H1 (cell line): ENCODE results near the gene CAD. TPM values are rescaled to one million over a fixed set of nuclear protein-coding genes. Genes with fewer than 3 reads are reported as not detected.
A peak's percentile ranks its signal among the peaks of the same experiment; 100 is the strongest.

Experiments used
- CTCF ChIA-PET: fragments of 300-600 bp; sonication (Branson Sonifier 250); formaldehyde crosslinking; loops from one replicate; lab custom pipeline; 2021; ENCODE audit not compliant: partially characterized antibody; lab: Charles Lee
- POLR2A ChIA-PET: fragments of 300-600 bp; sonication (Branson Sonifier 250); formaldehyde crosslinking; loops from one replicate; lab custom pipeline; 2021; ENCODE audit warnings: inconsistent platforms; ENCODE audit not compliant: partially characterized antibody; lab: Charles Lee
- DNase-seq, 2 experiments: peaks; one replicate each; pipeline versions ENCODE4 v3.0.0 to v3.0.0-alpha.2; 2010 to 2022; ENCODE audit warnings: low spot score in 2 of 2, low read depth in 1 of 2, mixed read lengths in 1 of 2
- FAIRE-seq: peaks from 2 replicates; lab custom pipeline; 2011; peaks lifted over from hg19 to GRCh38; lab: Jason Lieb, UNC
- H2AFZ ChIP-seq: 2 replicates; pipeline ENCODE4 v1.8.1; 2012; ENCODE audit warnings: low read length, inconsistent platforms
- H2AK5ac ChIP-seq: 2 replicates; pipeline ENCODE4 v1.6.1; 2013; ENCODE audit warnings: low read depth, low read length
- H2BK120ac ChIP-seq: replicated peaks from 2 replicates; pipeline ENCODE3; 2013; ENCODE audit warnings: low read depth, low read length, inconsistent platforms
- H2BK12ac ChIP-seq: 2 replicates; pipeline ENCODE4 v1.6.1; 2013; ENCODE audit warnings: low read depth, low read length
- H2BK15ac ChIP-seq: 2 replicates; pipeline ENCODE4 v1.6.1; 2013; ENCODE audit warnings: low read length
- H2BK20ac ChIP-seq: 2 replicates; pipeline ENCODE4 v1.6.1; 2013; ENCODE audit warnings: low read length
- H2BK5ac ChIP-seq: 2 replicates; pipeline ENCODE4 v1.6.1; 2013; ENCODE audit warnings: low read depth, low read length
- H3K14ac ChIP-seq: 2 replicates; pipeline ENCODE4 v1.6.1; 2013; ENCODE audit warnings: inconsistent platforms; ENCODE audit not compliant: insufficient read length
- H3K18ac ChIP-seq: 2 replicates; pipeline ENCODE4 v1.6.1; 2013; ENCODE audit warnings: low read length; ENCODE audit errors: extremely low read depth
- H3K23ac ChIP-seq: 2 replicates; pipeline ENCODE4 v1.6.1; 2013; ENCODE audit warnings: inconsistent platforms; ENCODE audit not compliant: insufficient read length
- H3K23me2 ChIP-seq: 2 replicates; pipeline ENCODE4 v1.6.1; 2013; ENCODE audit warnings: low read depth, low read length
- H3K27ac ChIP-seq: 2 replicates; pipeline ENCODE4 v1.6.1; 2011; ENCODE audit warnings: low read depth, low read length, inconsistent platforms
- H3K27me3 ChIP-seq, 4 experiments: replicated peaks in 1 of 4; 1 replicate in 1 of 4; 2 replicates in 3 of 4; pipeline versions ENCODE4 v1.6.1 to v1.8.1; 2011 to 2013; ENCODE audit warnings: low read length in 3 of 4, mild to moderate bottlenecking in 3 of 4, inconsistent platforms in 2 of 4, mixed read lengths in 2 of 4, moderate library complexity in 1 of 4; ENCODE audit not compliant: control insufficient read depth in 3 of 4, insufficient read depth in 3 of 4; ENCODE audit errors: extremely low read depth in 1 of 4
- H3K36me3 ChIP-seq, 4 experiments: 2 replicates each; pipeline versions ENCODE4 v1.6.1 to v1.8.1; 2011 to 2013; ENCODE audit warnings: mild to moderate bottlenecking in 4 of 4, low read length in 3 of 4, moderate library complexity in 2 of 4, control low read depth in 1 of 4, inconsistent platforms in 1 of 4; ENCODE audit not compliant: insufficient read depth in 4 of 4, control insufficient read depth in 2 of 4
- H3K4ac ChIP-seq: replicated peaks from 2 replicates; pipeline ENCODE3; 2013; ENCODE audit warnings: low read length, low read depth, mixed read lengths, inconsistent platforms; ENCODE audit not compliant: insufficient read length
- H3K4me1 ChIP-seq, 4 experiments: replicated peaks in 1 of 4; 1 replicate in 1 of 4; 2 replicates in 3 of 4; pipeline versions ENCODE4 v1.6.1 to v1.8.1; 2011 to 2013; ENCODE audit warnings: low read length in 3 of 4, inconsistent platforms in 2 of 4, mixed read lengths in 1 of 4; ENCODE audit not compliant: insufficient read depth in 4 of 4, control insufficient read depth in 3 of 4
- H3K4me2 ChIP-seq, 2 experiments: 2 replicates each; pipeline versions ENCODE4 v1.6.1 to v1.8.1; 2011 to 2013; ENCODE audit warnings: low read depth in 2 of 2, low read length in 2 of 2, control low read depth in 1 of 2, inconsistent platforms in 1 of 2, mild to moderate bottlenecking in 1 of 2; ENCODE audit not compliant: insufficient read depth in 1 of 2
- H3K4me3 ChIP-seq, 4 experiments: fragments of 200-600, 300-600 bp in 1 of 4; sonication (generic), shearing (Covaris generic), sonication (Bioruptor Twin) in 1 of 4; 2 replicates each; pipeline versions ENCODE4 v1.5.1 to v1.8.1; 2011 to 2016; ENCODE audit warnings: low read length in 4 of 4, low read depth in 3 of 4, control low read depth in 2 of 4, inconsistent platforms in 2 of 4, mild to moderate bottlenecking in 2 of 4, mixed read lengths in 1 of 4, moderate library complexity in 1 of 4; ENCODE audit not compliant: insufficient read depth in 2 of 4; ENCODE audit errors: extremely low read depth in 1 of 4
- H3K56ac ChIP-seq: replicated peaks from 2 replicates; pipeline ENCODE3; 2013; ENCODE audit warnings: low read depth, mild to moderate bottlenecking, mixed read lengths, low read length, inconsistent platforms; ENCODE audit not compliant: insufficient read length
- H3K79me1 ChIP-seq: 2 replicates; pipeline ENCODE4 v1.6.1; 2013; ENCODE audit warnings: low read depth, low read length, control low read depth
- H3K79me2 ChIP-seq, 2 experiments: 2 replicates each; pipeline versions ENCODE4 v1.6.1 to v1.8.1; 2012 to 2013; ENCODE audit warnings: low read length in 2 of 2, mild to moderate bottlenecking in 2 of 2, inconsistent platforms in 1 of 2; ENCODE audit not compliant: insufficient read depth in 2 of 2, control insufficient read depth in 1 of 2
- H3K9ac ChIP-seq, 4 experiments: replicated peaks in 1 of 4; 1 replicate in 1 of 4; 2 replicates in 3 of 4; pipeline versions ENCODE4 v1.6.1 to v1.8.1; 2011 to 2013; ENCODE audit warnings: low read depth in 3 of 4, low read length in 3 of 4, control low read depth in 2 of 4, mild to moderate bottlenecking in 2 of 4, moderate library complexity in 2 of 4, inconsistent platforms in 1 of 4; ENCODE audit errors: extremely low read depth in 1 of 4
- H3K9me3 ChIP-seq, 2 experiments: 2 replicates each; pipeline versions ENCODE4 v1.6.1 to v1.8.1; 2012 to 2013; ENCODE audit warnings: mild to moderate bottlenecking in 2 of 2, moderate library complexity in 2 of 2, control low read depth in 1 of 2, inconsistent platforms in 1 of 2, low read depth in 1 of 2, low read length in 1 of 2, mixed read lengths in 1 of 2; ENCODE audit not compliant: insufficient read depth in 2 of 2
- H4K20me1 ChIP-seq, 2 experiments: replicated peaks in 1 of 2; 2 replicates each; pipeline versions ENCODE3 to v1.8.1; 2011 to 2013; ENCODE audit warnings: inconsistent platforms in 2 of 2, low read length in 2 of 2, mild to moderate bottlenecking in 1 of 2; ENCODE audit not compliant: insufficient read depth in 2 of 2, control insufficient read depth in 1 of 2
- H4K5ac ChIP-seq: 2 replicates; pipeline ENCODE4 v1.6.1; 2013; ENCODE audit warnings: low read length, low read depth, mixed read lengths, inconsistent platforms; ENCODE audit not compliant: insufficient read length
- H4K8ac ChIP-seq: 2 replicates; pipeline ENCODE4 v1.8.0; 2013; ENCODE audit warnings: mild to moderate bottlenecking, moderate library complexity, low read length, inconsistent platforms; ENCODE audit not compliant: insufficient read depth; ENCODE audit errors: extremely low read depth
- H4K91ac ChIP-seq: replicated peaks from 2 replicates; pipeline ENCODE3; 2013; ENCODE audit warnings: low read length, mixed read lengths, inconsistent platforms; ENCODE audit not compliant: insufficient read length
- CBX5 ChIP-seq: fragments of 300-800, 300-1000 bp; sonication (generic); IDR thresholded peaks from 2 replicates; pipeline ENCODE4 v1.7.1; 2016; ENCODE audit warnings: antibody characterized with exemption, low read length, low read depth
- EGR1 ChIP-seq: IDR thresholded peaks from 2 replicates; pipeline ENCODE4 v1.6.1; 2011; ENCODE audit warnings: low read depth, low read length, borderline replicate concordance
- HDAC6 ChIP-seq: IDR thresholded peaks from one replicate; pipeline ENCODE4 v1.7.1; 2012; ENCODE audit warnings: low read depth, mild to moderate bottlenecking, inconsistent platforms, low read length, moderate library complexity
- KDM4A ChIP-seq: IDR thresholded peaks from one replicate; pipeline ENCODE4 v1.7.1; 2012; ENCODE audit warnings: low read depth, mild to moderate bottlenecking, moderate library complexity, low read length, inconsistent platforms; ENCODE audit not compliant: severe bottlenecking
- NANOG ChIP-seq: IDR thresholded peaks from 2 replicates; pipeline ENCODE4 v1.6.1; 2011; ENCODE audit warnings: low read length, low read depth, mild to moderate bottlenecking, inconsistent platforms; ENCODE audit not compliant: insufficient read depth, poor library complexity, severe bottlenecking
- NRF1 ChIP-seq: IDR thresholded peaks from 2 replicates; pipeline ENCODE4 v1.6.1; 2011; ENCODE audit warnings: mild to moderate bottlenecking, low read depth, low read length, improper control_type of control experiment
- PHF8 ChIP-seq: fragments of 200-600 bp; sonication (generic); conservative IDR thresholded peaks from 2 replicates; pipeline ENCODE4 v1.7.1; 2012; ENCODE audit warnings: low read depth, mild to moderate bottlenecking, inconsistent platforms, low read length, moderate library complexity
- RAD21 ChIP-seq, 2 experiments: IDR thresholded peaks in 1 of 2; conservative IDR thresholded peaks in 1 of 2; 2 replicates each; pipeline ENCODE4 v1.6.1; 2011; ENCODE audit warnings: low read depth in 2 of 2, low read length in 2 of 2, improper control_type of control experiment in 1 of 2, inconsistent platforms in 1 of 2, mild to moderate bottlenecking in 1 of 2, moderate library complexity in 1 of 2
- SIN3A ChIP-seq, 2 experiments: IDR thresholded peaks in 1 of 2; conservative IDR thresholded peaks in 1 of 2; 2 replicates each; pipeline ENCODE4 v1.6.1; 2011 to 2012; ENCODE audit warnings: low read length in 2 of 2, improper control_type of control experiment in 1 of 2, low read depth in 1 of 2, mild to moderate bottlenecking in 1 of 2
- TAF1 ChIP-seq: IDR thresholded peaks from 2 replicates; pipeline ENCODE4 v1.6.1; 2011; ENCODE audit warnings: mild to moderate bottlenecking, low read depth, low read length
- TCF12 ChIP-seq: IDR thresholded peaks from 2 replicates; pipeline ENCODE4 v1.6.1; 2011; ENCODE audit warnings: low read depth, mild to moderate bottlenecking, low read length
- WGBS, 2 experiments: shearing (Covaris generic) in 1 of 2; methylation state at CpG; one replicate each; pipeline versions ENCODE4 v1.1.6 to v1.1.7; 2013 to 2015; ENCODE audit warnings: low lambda C conversion rate in 2 of 2, mixed read lengths in 2 of 2, inconsistent platforms in 1 of 2, low coverage in 1 of 2, missing lambda C conversion rate in 1 of 2; ENCODE audit not compliant: insufficient replicate concordance in 2 of 2, insufficient coverage in 1 of 2, insufficient read length in 1 of 2; ENCODE audit errors: extremely low coverage in 1 of 2, missing lambda C conversion rate in 1 of 2; 5-methylcytosine and 5-hydroxymethylcytosine counted together
- polyA plus RNA-seq, 7 experiments: library from polyadenylated mRNA; depleted of rRNA in 3 of 7; stranded (reverse) in 5 of 7; unstranded in 2 of 7; fragments of >200 nt in 5 of 7; fragments of 200-250 nt in 2 of 7; gene quantifications; 1 replicate in 5 of 7; 2 replicates in 1 of 7; 4 replicates in 1 of 7; pipeline versions ENCODE4 v1.2.1 to v1.2.3, GENCODE V29; 2011 to 2013; ENCODE audit warnings: missing spikeins in 2 of 7, mixed read lengths in 2 of 7
- total RNA-seq: library from RNA; stranded (reverse); fragmentation: NEBNext Ultra II Directional; extraction: Animal tissue kit (Norgen Biotek cat#: 25700); gene quantifications from 2 replicates; pipeline ENCODE4 v1.2.1, GENCODE V29; 2021
- TF ChIP-seq, protein P1 (sequence below): IDR thresholded peaks from 2 replicates; pipeline ENCODE4 v1.6.1; 2011; ENCODE audit warnings: low read depth, mild to moderate bottlenecking, low read length; ENCODE audit not compliant: insufficient read depth

The CAD gene
- total and polyA plus RNA-seq, 2 of the 8 experiments (the other 6 are each of a cell fraction or from before 2014, with no cell fraction given) = 130 to 146 TPM

- Histone ChIP-seq H2AK5ac (no peak overlapping the region), H3K4me3 (peak overlapping the region in 2 of 4 experiments; percentile 78 to 88; a peak in 4 of 8 replicates)
- CTCF ChIA-PET = interaction anchor here (1.2 to 1.8 kb wide), 5 partner anchors 18 to 137 kb away, joined by 3 to 4 read pairs (median 4); no protein-coding TSS in a partner anchor
- TF ChIP-seq TCF12 (no peak), RAD21 (IDR thresholded peaks at IDR 0.05 in 1 of 2, conservative IDR thresholded peaks at IDR 0.05 in 1 of 2; ENCODE audit: low read depth in 2 of 2, low read length in 2 of 2) (no peak), CBX5 (no peak), TAF1 (no peak), NRF1 (no peak), PHF8 (no peak), KDM4A (no peak), SIN3A (conservative IDR thresholded peaks at IDR 0.05 in 1 of 2, IDR thresholded peaks at IDR 0.05 in 1 of 2; ENCODE audit: low read depth in 1 of 2, low read length in 2 of 2) (no peak), EGR1 (no peak), NANOG (no peak), HDAC6 (no peak)
- TF ChIP-seq, protein P1, sequence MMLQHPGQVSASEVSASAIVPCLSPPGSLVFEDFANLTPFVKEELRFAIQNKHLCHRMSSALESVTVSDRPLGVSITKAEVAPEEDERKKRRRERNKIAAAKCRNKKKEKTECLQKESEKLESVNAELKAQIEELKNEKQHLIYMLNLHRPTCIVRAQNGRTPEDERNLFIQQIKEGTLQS = no peak
These were observed 1.4 kb downstream of the CAD start for GRCh38 chr2:27218614-27219013.

More at GRCh38 chr2:27218614-27219013, 1.4 kb downstream of the CAD start:
- H3K4me2 ChIP-seq = peak overlapping the region; percentile 86 to 96; a peak in 3 of 4 replicates
- H3K27ac ChIP-seq = no peak overlapping the region; the same call in 1 of the 2 replicates
- H2BK120ac ChIP-seq = no peak overlapping the region
- no peak overlapping the region for H2BK12ac ChIP-seq
- H3K9me3 ChIP-seq = no peaks in the 10 kb centered on the region
- no peak overlapping the region for H2BK20ac ChIP-seq
- H3K9ac ChIP-seq = peak overlapping the region in 2 of 4 experiments; percentile 53 to 97; a peak in 4 of 7 replicates
- DNase-seq = no peak
- no peak for FAIRE-seq
- peaks cover 30 to 65% (median 47%) of the 10 kb centered on the region in 4 experiments for H3K36me3 ChIP-seq
- peaks cover 2 to 4% of the 10 kb centered on the region in 2 experiments for H4K20me1 ChIP-seq
- H3K23me2 ChIP-seq = peaks cover 4% of the 10 kb centered on the region
- H2BK5ac ChIP-seq = no peak overlapping the region
- POLR2A ChIA-PET = interaction anchor here (0.7 to 29.6 kb wide), 10 partner anchors 8 to 143 kb away, joined by 3 to 835 read pairs (median 6); partner anchors contain the start of genes ATRAID, SLC5A6 and TRIM54
- no peak overlapping the region for H4K8ac ChIP-seq
- H2BK15ac ChIP-seq = no peak overlapping the region
- H3K27me3 ChIP-seq = no peaks in the 10 kb centered on the region
- H2AFZ ChIP-seq = no peak overlapping the region
- peaks cover 3% of the 10 kb centered on the region; the same call in 1 of the 2 replicates for H3K79me1 ChIP-seq
- H3K4ac ChIP-seq = no peak overlapping the region
- H3K56ac ChIP-seq = no peak overlapping the region
- peaks cover 7 to 22% of the 10 kb centered on the region in 2 experiments for H3K79me2 ChIP-seq
- WGBS, 2 experiments = 94% methylated on average over 4 of the region's 4 CpGs; no CpG with 5 or more reads in 1 of the 2 experiments
- no peak overlapping the region for H3K23ac ChIP-seq
- H3K4me1 ChIP-seq = peaks cover 0 to 9% (median 5%) of the 10 kb centered on the region in 4 experiments; a peak in 6 of 7 replicates
- H3K14ac ChIP-seq = no peak overlapping the region
- H3K18ac ChIP-seq = no peak overlapping the region
- H4K91ac ChIP-seq = no peak overlapping the region
- no peak overlapping the region for H4K5ac ChIP-seq
